CD8-positive, alpha-beta memory T cell (primary cell): Measurements from ENCODE around the gene SERPINB5. TPM values are rescaled to one million over a fixed set of nuclear protein-coding genes. Genes with fewer than 3 reads are reported as not detected.
A peak's percentile ranks its signal among the peaks of the same experiment; 100 is the strongest.
"Not testable (repeated sequence)": the region's sequence is repeated elsewhere in the genome, so short reads cannot be mapped to it uniquely, and the experiment has no call there.

ENCODE experiments used
- CTCF ChIA-PET: fragments of 350-600 bp; sonication (Branson Sonifier 250); formaldehyde crosslinking; loops from one replicate; lab custom pipeline; 2021; ENCODE audit warnings: antibody characterized with exemption; lab: Charles Lee
- POLR2A ChIA-PET: fragments of 350-600 bp; sonication (Branson Sonifier 250); formaldehyde crosslinking; loops from one replicate; lab custom pipeline; 2021; ENCODE audit warnings: antibody characterized with exemption; lab: Charles Lee
- DNase-seq, 5 donors: peaks; one replicate each; pipeline versions ENCODE4 v3.0.0 to v3.0.0-alpha.2; 2020 to 2022; ENCODE audit warnings: mixed read lengths in 1 of 5
- H3K27ac ChIP-seq: one replicate; pipeline ENCODE4 v1.7.0; 2013; ENCODE audit warnings: low read depth, mild to moderate bottlenecking, low read length, moderate library complexity
- H3K27me3 ChIP-seq: 2 replicates; pipeline ENCODE4 v1.7.0; 2013; ENCODE audit warnings: low read length, mild to moderate bottlenecking; ENCODE audit not compliant: insufficient read depth, poor library complexity, severe bottlenecking
- H3K36me3 ChIP-seq: 2 replicates; pipeline ENCODE4 v1.7.0; 2013; ENCODE audit warnings: mild to moderate bottlenecking, low read length, moderate library complexity; ENCODE audit not compliant: insufficient read depth
- H3K4me1 ChIP-seq: 2 replicates; pipeline ENCODE4 v1.7.0; 2013; ENCODE audit warnings: mild to moderate bottlenecking, low read length, moderate library complexity; ENCODE audit not compliant: insufficient read depth
- H3K4me3 ChIP-seq: 2 replicates; pipeline ENCODE4 v1.7.0; 2013; ENCODE audit warnings: mild to moderate bottlenecking, low read length
- H3K9me3 ChIP-seq: 2 replicates; pipeline ENCODE4 v1.7.0; 2013; ENCODE audit warnings: mild to moderate bottlenecking, low read length
- H3K27ac Mint-ChIP-seq, 8 donors: one replicate each; pipeline ENCODE4 v1.8.0; 2020 to 2021; ENCODE audit warnings: mixed read lengths in 8 of 8, mild to moderate bottlenecking in 6 of 8, inconsistent platforms in 3 of 8, moderate library complexity in 3 of 8
- H3K27me3 Mint-ChIP-seq, 2 donors: one replicate each; pipeline ENCODE4 v1.8.0; 2020 to 2021; ENCODE audit warnings: mixed read lengths in 2 of 2, mild to moderate bottlenecking in 1 of 2, moderate library complexity in 1 of 2
- H3K36me3 Mint-ChIP-seq, 3 donors: one replicate each; pipeline ENCODE4 v1.8.0; 2020 to 2021; ENCODE audit warnings: mixed read lengths in 3 of 3, inconsistent platforms in 1 of 3, mild to moderate bottlenecking in 1 of 3
- H3K4me1 Mint-ChIP-seq, 3 donors: one replicate each; pipeline ENCODE4 v1.8.0; 2020 to 2021; ENCODE audit warnings: mixed read lengths in 3 of 3, inconsistent platforms in 1 of 3, mild to moderate bottlenecking in 1 of 3
- H3K4me3 Mint-ChIP-seq, 7 donors: one replicate each; pipeline ENCODE4 v1.8.0; 2020 to 2021; ENCODE audit warnings: mixed read lengths in 7 of 7, mild to moderate bottlenecking in 6 of 7, moderate library complexity in 4 of 7, inconsistent platforms in 2 of 7
- H3K9me3 Mint-ChIP-seq, 5 donors: one replicate each; pipeline ENCODE4 v1.8.0; 2020 to 2022; ENCODE audit warnings: mixed read lengths in 5 of 5, mild to moderate bottlenecking in 3 of 5, moderate library complexity in 2 of 5, inconsistent platforms in 1 of 5
- polyA plus RNA-seq: library from polyadenylated mRNA; unstranded; fragments of 300-500 nt; fragmentation: Illumina TruSeq; gene quantifications from one replicate; pipeline ENCODE4 v1.2.3, GENCODE V29; 2021
- total RNA-seq, 2 experiments: library from RNA; stranded (reverse); gene quantifications; one replicate each; pipeline ENCODE4 v1.2.3, GENCODE V29; 2021

The SERPINB5 gene
- total and polyA plus RNA-seq, 3 experiments from 2014 or later, result not detected

DNA sequence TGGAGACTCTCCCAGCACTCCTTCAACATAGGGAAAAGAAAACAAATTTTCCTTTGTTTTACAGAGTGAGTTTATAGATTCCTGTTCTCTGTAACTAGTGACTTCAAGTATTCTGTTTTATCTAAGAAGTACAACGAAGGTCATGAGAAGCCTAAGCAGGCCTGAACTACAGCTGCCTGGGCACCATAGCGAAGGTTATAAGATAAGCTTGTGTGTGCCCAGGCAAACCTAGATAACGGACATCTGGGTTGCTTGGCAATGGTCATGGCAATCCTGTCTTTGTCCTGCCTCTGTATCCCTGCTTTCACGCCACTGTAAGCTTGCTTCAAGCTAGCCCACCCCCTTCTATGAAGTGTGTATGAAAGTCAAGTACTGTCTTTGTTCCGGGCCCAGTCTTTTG is 24.0 kb upstream of the SERPINB5 start:
- H3K36me3 ChIP-seq, H3K4me3 Mint-ChIP-seq, POLR2A ChIA-PET, H3K27me3 ChIP-seq, H3K4me1 ChIP-seq, H3K27me3 Mint-ChIP-seq, H3K4me3 ChIP-seq, CTCF ChIA-PET, H3K27ac ChIP-seq, H3K9me3 Mint-ChIP-seq, H3K4me1 Mint-ChIP-seq, DNase-seq, H3K36me3 Mint-ChIP-seq, H3K9me3 ChIP-seq, H3K27ac Mint-ChIP-seq: not testable (repeated sequence)

GRCh38 chr18:63454497-63454896 is 22.3 kb upstream of the SERPINB5 start:
- DNase-seq, result no peak
- no peaks in the 10 kb centered on the region for H3K4me1 ChIP-seq
- no peak overlapping the region for H3K4me3 Mint-ChIP-seq
- H3K36me3 ChIP-seq, result no peaks in the 10 kb centered on the region
- H3K27ac ChIP-seq, result no peak overlapping the region
- no peak overlapping the region for H3K4me3 ChIP-seq
- H3K27me3 Mint-ChIP-seq, result peaks cover 3 to 12% of the 10 kb centered on the region in 2 donors
- no peaks in the 10 kb centered on the region for H3K9me3 ChIP-seq
- H3K27ac Mint-ChIP-seq, result no peak overlapping the region
- ChIA-PET POLR2A (no interaction called here), CTCF (no interaction called here)
- H3K4me1 Mint-ChIP-seq, result no peaks in the 10 kb centered on the region
- no peaks in the 10 kb centered on the region for H3K36me3 Mint-ChIP-seq
- H3K9me3 Mint-ChIP-seq, result no peaks in the 10 kb centered on the region
- H3K27me3 ChIP-seq, result no peaks in the 10 kb centered on the region

GRCh38 chr18:63457977-63458376 is 18.8 kb upstream of the SERPINB5 start:
- no peak for DNase-seq
- Histone ChIP-seq H3K4me1 (no peaks in the 10 kb centered on the region), H3K9me3 (no peaks in the 10 kb centered on the region), H3K36me3 (no peaks in the 10 kb centered on the region), H3K27ac (no peak overlapping the region), H3K4me3 (no peak overlapping the region), H3K27me3 (no peaks in the 10 kb centered on the region)
- H3K27ac Mint-ChIP-seq, result no peak overlapping the region
- peaks cover 3 to 26% of the 10 kb centered on the region in 2 donors for H3K27me3 Mint-ChIP-seq
- no peaks in the 10 kb centered on the region for H3K9me3 Mint-ChIP-seq
- ChIA-PET CTCF (no interaction called here), POLR2A (no interaction called here)
- H3K36me3 Mint-ChIP-seq, result no peaks in the 10 kb centered on the region
- H3K4me3 Mint-ChIP-seq, result no peak overlapping the region
- H3K4me1 Mint-ChIP-seq, result no peaks in the 10 kb centered on the region

GRCh38 chr18:63460414-63460813 is 16.3 kb upstream of the SERPINB5 start:
- Mint-ChIP-seq H3K27me3 (peaks cover 10 to 43% of the 10 kb centered on the region in 2 donors), H3K27ac (no peak overlapping the region), H3K4me1 (no peaks in the 10 kb centered on the region), H3K4me3 (no peak overlapping the region), H3K9me3 (no peaks in the 10 kb centered on the region), H3K36me3 (no peaks in the 10 kb centered on the region)
- no peak overlapping the region for H3K4me3 ChIP-seq
- no peaks in the 10 kb centered on the region for H3K9me3 ChIP-seq
- CTCF ChIA-PET, result no interaction called here
- POLR2A ChIA-PET, result no interaction called here
- H3K27me3 ChIP-seq, result no peaks in the 10 kb centered on the region
- H3K4me1 ChIP-seq, result no peaks in the 10 kb centered on the region
- no peaks in the 10 kb centered on the region for H3K36me3 ChIP-seq
- H3K27ac ChIP-seq, result no peak overlapping the region
- no peak for DNase-seq

DNA sequence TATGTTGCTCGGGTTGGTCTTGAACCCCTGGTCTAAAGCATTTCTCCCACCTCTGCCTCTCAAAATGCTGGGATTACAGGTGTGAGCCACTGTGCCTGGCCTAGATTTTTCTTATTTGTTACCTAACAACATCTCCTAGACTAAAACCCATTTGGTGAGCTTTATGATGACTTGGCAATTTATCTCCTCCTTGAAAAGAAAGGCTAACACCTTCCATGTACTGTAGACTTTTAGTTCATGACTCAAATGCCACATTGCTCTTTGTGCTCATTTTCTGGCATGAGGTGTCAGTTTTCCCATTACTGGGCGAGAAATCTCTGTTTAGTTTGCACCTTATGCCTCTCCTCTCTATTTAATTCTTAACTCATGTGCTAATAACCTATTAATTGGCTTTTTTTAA is 12.3 kb upstream of the SERPINB5 start:
- Mint-ChIP-seq H3K4me3 (no peak overlapping the region), H3K27ac (peak overlapping the region in 1 of 8 donors; percentile 40), H3K27me3 (peaks cover 12 to 31% of the 10 kb centered on the region in 2 donors), H3K36me3 (no peaks in the 10 kb centered on the region), H3K9me3 (no peaks in the 10 kb centered on the region), H3K4me1 (no peaks in the 10 kb centered on the region)
- Histone ChIP-seq H3K4me3 (no peak overlapping the region), H3K36me3 (no peaks in the 10 kb centered on the region), H3K4me1 (no peaks in the 10 kb centered on the region), H3K9me3 (no peaks in the 10 kb centered on the region), H3K27me3 (no peaks in the 10 kb centered on the region), H3K27ac (no peak overlapping the region)
- ChIA-PET POLR2A (no interaction called here), CTCF (no interaction called here)
- DNase-seq, result no peak

DNA sequence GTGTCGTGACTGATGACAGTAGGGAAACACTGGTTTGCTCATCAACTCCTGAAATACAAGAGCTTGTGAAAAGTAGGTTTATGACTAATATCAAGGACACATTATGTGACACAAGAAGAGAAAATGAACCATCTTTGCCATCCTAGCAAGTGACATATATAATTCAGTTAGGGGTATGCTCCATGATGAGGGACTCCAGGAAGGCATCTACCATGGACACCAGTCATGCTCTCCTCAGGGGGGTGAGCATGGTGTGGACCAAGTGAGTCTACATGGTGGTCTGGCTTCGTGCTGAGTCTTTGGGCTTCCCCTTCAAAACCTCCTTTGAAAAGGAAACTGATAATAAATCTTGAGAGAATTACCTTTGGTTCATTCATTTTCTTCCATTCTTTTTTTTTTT is 11.7 kb upstream of the SERPINB5 start:
- CTCF ChIA-PET, result no interaction called here
- H3K27ac ChIP-seq, result no peak overlapping the region
- no peaks in the 10 kb centered on the region for H3K27me3 ChIP-seq
- POLR2A ChIA-PET, result no interaction called here
- DNase-seq, result no peak
- H3K27me3 Mint-ChIP-seq, result peaks cover 12 to 30% of the 10 kb centered on the region in 2 donors
- H3K27ac Mint-ChIP-seq, result no peak overlapping the region
- H3K4me1 ChIP-seq, result no peaks in the 10 kb centered on the region
- H3K9me3 ChIP-seq, result no peaks in the 10 kb centered on the region
- no peak overlapping the region for H3K4me3 ChIP-seq
- H3K4me1 Mint-ChIP-seq, result no peaks in the 10 kb centered on the region
- H3K4me3 Mint-ChIP-seq, result no peak overlapping the region
- H3K9me3 Mint-ChIP-seq, result no peaks in the 10 kb centered on the region
- no peaks in the 10 kb centered on the region for H3K36me3 ChIP-seq
- no peaks in the 10 kb centered on the region for H3K36me3 Mint-ChIP-seq

DNA sequence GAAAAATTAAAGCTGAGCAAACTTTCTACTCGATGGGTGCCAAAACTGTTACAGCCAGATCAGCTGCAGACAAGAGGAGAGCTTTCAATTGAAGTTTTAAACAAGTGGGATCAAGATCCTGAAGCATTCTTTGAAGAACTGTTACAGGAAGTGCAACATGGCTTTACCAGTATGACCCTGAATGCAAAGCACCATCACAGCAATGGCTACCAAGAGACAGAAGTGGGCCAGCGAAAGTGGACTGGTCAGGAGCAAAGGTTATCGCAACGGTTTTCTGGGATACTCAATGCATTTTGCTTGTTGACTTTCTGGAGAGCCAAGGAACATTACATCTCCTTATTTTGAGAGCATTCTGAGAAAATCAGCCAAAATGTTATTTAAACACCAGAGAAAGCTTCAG is 9.1 kb upstream of the SERPINB5 start:
- Histone ChIP-seq H3K9me3 (no peaks in the 10 kb centered on the region), H3K27ac (no peak overlapping the region), H3K27me3 (no peaks in the 10 kb centered on the region), H3K36me3 (no peaks in the 10 kb centered on the region), H3K4me3 (no peak overlapping the region), H3K4me1 (no peaks in the 10 kb centered on the region)
- no peaks in the 10 kb centered on the region for H3K36me3 Mint-ChIP-seq
- DNase-seq, result no peak
- no peak overlapping the region for H3K27ac Mint-ChIP-seq
- POLR2A ChIA-PET, result no interaction called here
- H3K4me1 Mint-ChIP-seq, result no peaks in the 10 kb centered on the region
- peaks cover 15 to 17% of the 10 kb centered on the region in 2 donors for H3K27me3 Mint-ChIP-seq
- no peak overlapping the region for H3K4me3 Mint-ChIP-seq
- no peaks in the 10 kb centered on the region for H3K9me3 Mint-ChIP-seq
- CTCF ChIA-PET, result interaction anchor here (1.1 kb wide), 1 partner anchor 29 kb away, joined by 3 read pairs; no protein-coding TSS in a partner anchor

- CTCF ChIA-PET, result interaction anchor here (1.1 kb wide), 1 partner anchor 30 kb away, joined by 3 read pairs; no protein-coding TSS in a partner anchor
- DNase-seq, result no peak
These were observed 8.2 kb upstream of the SERPINB5 start for GRCh38 chr18:63468575-63468974.

GRCh38 chr18:63470751-63471150 is 6.0 kb upstream of the SERPINB5 start:
- H3K27ac Mint-ChIP-seq, result peak overlapping the region in 1 of 8 donors; percentile 5
- ChIA-PET CTCF (no interaction called here), POLR2A (no interaction called here)
- H3K4me1 Mint-ChIP-seq, result no peaks in the 10 kb centered on the region
- H3K27me3 Mint-ChIP-seq, result peaks cover 4 to 11% of the 10 kb centered on the region in 2 donors
- no peak overlapping the region for H3K27ac ChIP-seq
- H3K4me3 ChIP-seq, result no peak overlapping the region
- H3K27me3 ChIP-seq, result no peaks in the 10 kb centered on the region
- no peaks in the 10 kb centered on the region for H3K4me1 ChIP-seq
- DNase-seq, result no peak
- no peak overlapping the region for H3K4me3 Mint-ChIP-seq
- H3K36me3 Mint-ChIP-seq, result no peaks in the 10 kb centered on the region
- H3K36me3 ChIP-seq, result no peaks in the 10 kb centered on the region
- H3K9me3 Mint-ChIP-seq, result no peaks in the 10 kb centered on the region
- no peaks in the 10 kb centered on the region for H3K9me3 ChIP-seq

More at GRCh38 chr18:63468575-63468974, 8.2 kb upstream of the SERPINB5 start:
- H3K4me1 ChIP-seq, result no peaks in the 10 kb centered on the region
- no peaks in the 10 kb centered on the region for H3K9me3 ChIP-seq
- H3K4me3 Mint-ChIP-seq, result no peak overlapping the region
- H3K36me3 ChIP-seq, result no peaks in the 10 kb centered on the region
- H3K27ac ChIP-seq, result no peak overlapping the region
- H3K36me3 Mint-ChIP-seq, result no peaks in the 10 kb centered on the region
- H3K27me3 ChIP-seq, result no peaks in the 10 kb centered on the region
- H3K4me1 Mint-ChIP-seq, result no peaks in the 10 kb centered on the region
- peaks cover 10% of the 10 kb centered on the region in 2 donors for H3K27me3 Mint-ChIP-seq
- H3K27ac Mint-ChIP-seq, result peak overlapping the region in 1 of 8 donors; percentile 47
- no peaks in the 10 kb centered on the region for H3K9me3 Mint-ChIP-seq
- POLR2A ChIA-PET, result no interaction called here
- no peak overlapping the region for H3K4me3 ChIP-seq
